HG02610 (cell line): ENCODE results near the gene CPSF7.
"Not testable (repeated sequence)": the region's sequence is repeated elsewhere in the genome, so short reads cannot be mapped to it uniquely, and the experiment has no call there.

ENCODE experiments used
- ATAC-seq: cut with Tn5 transposase; IDR thresholded peaks from one replicate; pipeline ENCODE4 v1.9.1; 2021; ENCODE audit warnings: mild to moderate bottlenecking, moderate library complexity; ENCODE audit not compliant: unreplicated experiment

Gene CPSF7, protein sequence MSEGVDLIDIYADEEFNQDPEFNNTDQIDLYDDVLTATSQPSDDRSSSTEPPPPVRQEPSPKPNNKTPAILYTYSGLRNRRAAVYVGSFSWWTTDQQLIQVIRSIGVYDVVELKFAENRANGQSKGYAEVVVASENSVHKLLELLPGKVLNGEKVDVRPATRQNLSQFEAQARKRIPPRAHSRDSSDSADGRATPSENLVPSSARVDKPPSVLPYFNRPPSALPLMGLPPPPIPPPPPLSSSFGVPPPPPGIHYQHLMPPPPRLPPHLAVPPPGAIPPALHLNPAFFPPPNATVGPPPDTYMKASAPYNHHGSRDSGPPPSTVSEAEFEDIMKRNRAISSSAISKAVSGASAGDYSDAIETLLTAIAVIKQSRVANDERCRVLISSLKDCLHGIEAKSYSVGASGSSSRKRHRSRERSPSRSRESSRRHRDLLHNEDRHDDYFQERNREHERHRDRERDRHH

DNA sequence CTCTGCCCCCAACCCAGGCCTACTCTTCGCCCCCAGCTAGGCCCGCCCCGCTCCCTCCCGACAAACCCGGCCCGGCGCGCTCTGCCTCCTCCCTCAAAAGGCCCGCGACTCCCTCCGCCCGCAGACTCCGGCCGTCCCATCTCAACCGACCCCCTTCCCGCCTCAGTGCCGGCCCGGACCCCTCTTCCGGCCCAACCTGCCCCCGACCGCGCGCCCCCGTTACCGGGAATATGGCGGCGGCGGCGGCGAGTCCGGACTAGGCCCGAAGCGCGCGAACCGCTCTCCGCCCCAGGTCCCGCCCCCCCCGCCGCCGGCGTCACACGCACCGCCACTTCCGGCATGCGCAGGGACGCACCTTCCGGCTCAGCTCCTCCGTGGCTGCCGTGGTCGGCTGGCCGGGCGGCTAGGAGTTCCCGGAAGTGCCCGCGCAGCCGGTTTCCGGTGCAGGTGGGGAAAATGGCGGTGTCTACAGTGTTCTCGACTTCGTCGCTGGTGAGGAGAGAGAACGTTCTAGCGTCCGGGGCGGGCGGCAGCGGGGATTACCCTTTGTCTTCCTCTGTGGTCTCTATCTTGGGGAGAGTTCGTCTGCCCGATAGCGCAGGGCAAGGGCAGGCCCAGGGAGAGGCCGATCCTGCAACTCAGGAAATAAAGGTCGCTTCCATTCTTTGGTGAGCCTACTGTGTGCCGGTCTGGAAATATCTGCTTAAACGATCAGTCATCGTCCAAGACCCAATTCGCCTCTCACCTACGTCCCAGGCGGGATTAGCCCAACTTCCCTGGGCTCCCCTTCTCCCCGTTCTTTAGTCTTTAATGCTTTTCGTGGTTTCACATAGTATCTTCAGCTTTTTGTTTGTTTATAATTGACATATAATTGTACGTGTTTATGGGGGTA, at the start of gene CPSF7, which contains the start of gene SDHAF2:
Gene CPSF7 (minus strand): TSS at position 285 of the 892 bp plus-strand sequence. CDS start 740 bp downstream, outside the sequence.
Gene SDHAF2 (plus strand): TSS at position 434 of the 892 bp plus-strand sequence. CDS start 23 bp downstream, at position 457.
- peak; percentile 89 for ATAC-seq

DNA sequence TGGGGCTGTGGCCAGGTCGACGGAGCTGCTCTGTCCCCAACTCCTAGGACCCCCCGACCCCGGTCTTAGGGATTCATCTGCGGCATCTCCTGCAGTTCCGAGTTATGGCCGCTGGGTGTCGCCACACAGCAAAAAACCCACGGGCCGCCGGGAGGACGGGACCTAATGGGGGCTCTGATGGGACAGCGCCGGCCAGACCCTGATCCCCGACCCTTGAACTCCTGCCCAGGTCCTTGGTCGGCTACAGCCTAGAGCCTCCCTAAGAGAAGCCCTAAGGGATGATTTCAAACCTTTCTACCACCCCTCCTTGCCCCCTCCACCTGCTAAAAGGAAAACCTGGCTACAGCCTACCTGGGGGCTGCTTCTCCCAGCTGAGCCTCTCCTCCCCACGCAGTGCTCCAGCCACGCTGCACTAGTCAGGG, 48.0 kb upstream of the CPSF7 start:
- ATAC-seq = no peak

DNA sequence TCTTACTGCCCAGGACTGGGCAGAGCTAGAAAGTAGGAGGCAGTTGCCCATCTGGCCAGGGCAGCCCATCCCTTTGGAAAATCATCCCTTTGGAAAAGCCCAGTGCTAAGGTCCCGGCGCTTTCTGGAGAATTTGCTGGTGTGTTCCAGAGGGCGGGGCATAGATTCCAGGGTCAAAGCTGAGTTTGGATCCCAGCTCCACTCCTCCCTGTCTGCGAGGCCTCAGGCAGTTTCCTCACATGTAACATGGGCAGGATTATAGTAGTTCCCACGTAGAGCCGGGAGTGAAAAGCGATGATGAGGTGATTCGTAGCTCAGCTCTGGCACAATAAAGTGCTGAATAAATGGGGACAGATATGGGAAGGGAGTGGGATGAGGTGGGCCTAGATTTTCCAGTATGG, 47.4 kb upstream of the CPSF7 start:
- no peak for ATAC-seq

DNA sequence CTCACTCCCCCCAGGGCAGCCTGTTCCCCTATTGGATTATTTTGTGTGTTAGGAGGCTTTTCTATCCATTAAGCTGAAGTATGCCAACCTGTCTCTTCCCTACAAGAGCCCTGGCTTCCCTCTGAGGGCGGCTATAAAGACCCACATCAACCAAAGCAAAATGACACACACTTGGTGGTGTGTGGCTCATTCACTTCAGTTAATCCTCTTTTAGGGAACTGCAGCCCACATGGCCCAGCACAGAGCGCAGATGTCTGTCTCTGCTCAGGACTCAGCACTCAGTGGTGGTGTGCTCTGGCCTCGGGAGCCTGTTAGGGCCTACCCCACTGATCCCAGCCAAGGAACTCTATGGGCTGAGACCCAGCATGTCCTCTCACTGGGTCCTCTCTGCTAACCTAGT, 46.6 kb upstream of the CPSF7 start:
- no peak for ATAC-seq

DNA sequence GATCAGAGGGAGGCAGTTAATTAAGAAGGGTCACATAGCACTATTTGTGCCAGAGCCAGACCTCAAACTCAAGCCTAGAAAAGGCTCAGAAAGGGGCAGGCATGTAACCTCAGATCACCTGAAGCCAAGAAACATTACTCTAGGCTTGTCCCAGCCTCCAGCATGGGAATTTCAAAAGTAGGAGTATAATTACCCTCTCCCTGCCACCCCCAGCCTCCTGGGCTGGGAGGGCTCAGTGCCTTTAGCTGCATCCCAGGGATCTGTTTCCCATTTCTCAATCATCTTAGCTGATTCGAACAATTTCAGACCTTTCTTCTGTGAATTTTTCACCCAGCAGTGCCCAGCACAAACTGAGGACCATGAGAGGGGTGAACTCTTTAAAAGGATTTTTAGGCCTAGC, 45.7 kb upstream of the CPSF7 start:
- ATAC-seq = no peak

DNA sequence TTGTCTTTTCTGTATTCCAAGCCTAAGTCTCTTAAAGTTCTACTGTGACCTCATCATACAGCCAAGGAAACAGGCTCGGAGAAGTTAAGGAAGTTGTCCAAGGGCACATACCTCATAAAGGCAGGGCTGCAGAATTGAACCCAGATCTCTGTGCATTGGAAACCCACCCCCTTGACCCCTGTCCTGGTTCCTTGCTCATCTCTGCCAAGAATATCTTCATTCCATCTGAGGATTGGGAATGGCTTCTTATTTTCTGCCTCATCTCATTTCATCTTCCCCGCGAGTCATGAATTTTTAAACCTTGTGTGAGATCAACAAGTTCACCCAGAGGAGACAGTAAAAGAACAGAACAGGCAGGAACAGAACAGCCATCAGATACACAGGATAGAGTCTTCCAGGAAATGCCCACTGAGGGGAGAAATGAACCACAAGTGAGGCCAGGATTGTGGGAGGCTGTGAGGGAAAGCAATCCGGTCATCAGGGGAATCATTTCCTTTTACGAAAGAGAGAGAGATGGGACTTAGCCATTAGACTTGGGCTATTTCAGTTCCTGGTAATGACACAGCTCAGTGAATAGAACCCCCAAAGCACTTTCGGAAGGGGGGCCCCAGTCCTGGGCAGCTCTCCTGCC, 44.4 kb upstream of the CPSF7 start:
- ATAC-seq = no peak

DNA sequence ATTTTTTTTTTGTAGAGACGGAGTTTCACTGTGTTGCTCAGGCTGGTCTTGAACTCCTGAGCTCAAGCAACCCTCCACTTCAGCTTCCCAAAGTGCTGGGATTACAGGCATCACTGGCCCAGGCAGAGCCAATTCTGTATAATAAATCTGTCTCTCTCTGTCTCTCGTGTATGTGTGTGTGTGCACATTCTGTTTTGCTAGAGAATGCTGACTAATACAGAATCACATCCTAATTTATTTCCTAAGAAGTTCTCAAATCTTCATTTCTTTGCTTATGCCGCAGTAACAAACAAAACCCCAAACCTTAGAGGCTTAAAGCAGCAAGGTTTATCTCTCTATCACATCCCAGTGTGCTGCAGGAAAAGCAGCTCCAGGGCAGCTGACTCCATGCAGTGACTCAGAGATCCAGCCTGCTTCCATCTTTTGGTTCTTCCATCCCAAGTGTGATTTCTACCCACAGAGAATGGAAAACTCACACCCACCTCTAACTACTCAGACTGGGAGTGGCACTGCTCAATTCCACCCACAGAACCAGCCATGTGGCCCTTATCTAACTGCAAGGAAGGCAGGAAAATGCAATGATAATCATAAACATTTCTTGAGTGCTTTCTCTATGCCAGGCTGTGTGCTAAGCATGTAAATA, 43.7 kb upstream of the CPSF7 start:
- ATAC-seq = no peak

DNA sequence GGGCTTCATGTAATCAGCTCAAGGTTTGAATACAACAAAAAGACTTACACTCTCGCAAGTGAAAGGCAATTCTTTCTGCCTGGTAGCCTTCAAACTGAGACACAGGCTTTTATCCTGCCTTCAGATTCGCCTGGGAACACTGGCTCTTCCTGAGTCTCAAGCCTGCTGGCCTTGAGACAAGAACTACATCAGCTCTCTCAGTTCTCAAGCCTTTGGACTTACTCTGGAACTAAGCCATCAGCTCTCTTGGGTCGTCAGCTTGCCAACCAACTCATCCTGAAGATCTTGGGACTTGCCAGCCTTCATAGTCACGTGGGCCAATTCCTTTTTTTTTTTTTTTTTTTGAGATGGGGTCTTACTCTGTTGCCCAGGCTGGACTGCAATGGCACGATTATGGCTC, 43.1 kb upstream of the CPSF7 start:
- ATAC-seq = no peak

DNA sequence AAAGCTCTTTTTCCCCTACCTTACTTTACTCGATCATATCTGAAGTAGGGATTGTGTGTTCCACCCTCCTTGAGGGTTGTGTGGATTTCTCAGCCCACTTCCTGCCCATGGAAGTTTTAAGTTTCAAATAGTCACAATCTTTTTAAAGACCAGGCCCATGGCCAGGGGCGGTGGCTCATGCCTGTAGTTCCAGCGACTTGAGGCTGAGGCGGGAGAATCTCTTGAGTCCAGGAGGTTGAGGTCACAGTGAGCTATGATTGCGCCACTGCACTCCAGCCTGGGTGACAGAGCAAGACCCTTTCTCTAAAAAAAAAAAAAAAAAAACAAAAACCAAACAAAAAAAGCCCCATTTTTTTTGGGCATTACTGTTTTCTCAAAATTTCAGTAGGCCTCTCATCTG, 42.5 kb upstream of the CPSF7 start:
- no peak for ATAC-seq

DNA sequence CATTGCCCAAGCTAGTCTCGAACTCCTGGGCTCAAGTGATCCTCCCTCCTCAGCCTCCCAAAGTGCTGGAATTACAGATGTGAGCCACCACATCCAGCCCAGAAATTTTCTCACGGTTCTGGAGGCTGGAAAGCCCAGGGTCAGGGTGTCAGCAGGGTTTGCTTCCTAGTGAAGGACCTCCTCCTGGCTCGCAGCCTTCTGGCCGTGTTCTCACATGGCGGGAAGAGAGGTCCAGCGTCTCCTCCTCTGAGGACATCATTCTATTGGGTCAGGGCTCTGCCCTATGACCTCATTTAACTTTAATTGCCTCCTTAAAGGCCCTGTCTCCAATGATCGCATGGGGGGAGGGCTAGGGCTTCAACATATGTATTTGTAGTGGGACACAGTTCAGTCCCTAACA, 38.2 kb upstream of the CPSF7 start:
- no peak for ATAC-seq

DNA sequence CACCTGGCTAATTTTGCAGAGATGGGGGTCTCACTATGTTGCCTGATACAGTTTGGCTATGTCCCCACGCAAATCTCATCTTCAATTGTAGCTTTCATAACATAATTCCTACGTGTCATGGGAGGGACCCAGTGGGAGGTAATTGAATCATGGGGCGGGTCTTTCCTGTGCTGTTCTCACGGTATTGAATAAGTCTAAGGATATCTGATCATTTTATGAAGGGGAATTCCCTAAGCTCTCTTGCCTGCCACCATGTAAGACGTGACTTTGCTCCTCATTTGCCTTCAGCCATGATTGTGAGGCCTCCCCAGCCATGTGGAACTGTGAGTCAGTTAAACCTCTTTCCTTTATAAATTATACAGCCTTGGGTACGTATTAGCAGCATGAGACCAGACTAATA, 37.8 kb upstream of the CPSF7 start:
- ATAC-seq = not testable (repeated sequence)

DNA sequence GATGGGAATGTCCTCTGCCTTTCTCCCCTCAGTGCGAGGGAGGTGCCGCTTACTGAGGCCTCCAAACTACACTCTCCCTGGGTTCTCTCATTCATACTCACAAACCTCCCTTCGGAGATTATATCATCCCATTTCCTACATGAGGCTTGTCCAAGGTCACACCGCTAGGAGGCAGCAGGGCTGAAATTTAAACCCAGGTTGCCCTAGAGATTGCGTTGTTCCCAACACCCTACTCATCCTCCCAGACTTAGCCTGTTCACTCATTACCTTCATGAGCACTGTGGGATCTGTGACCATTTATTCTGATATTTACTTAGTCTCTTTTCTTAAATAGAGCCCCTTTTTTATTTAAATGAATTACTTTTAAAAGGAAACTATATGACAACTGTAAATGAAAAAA, 31.2 kb upstream of the CPSF7 start:
- no peak for ATAC-seq

DNA sequence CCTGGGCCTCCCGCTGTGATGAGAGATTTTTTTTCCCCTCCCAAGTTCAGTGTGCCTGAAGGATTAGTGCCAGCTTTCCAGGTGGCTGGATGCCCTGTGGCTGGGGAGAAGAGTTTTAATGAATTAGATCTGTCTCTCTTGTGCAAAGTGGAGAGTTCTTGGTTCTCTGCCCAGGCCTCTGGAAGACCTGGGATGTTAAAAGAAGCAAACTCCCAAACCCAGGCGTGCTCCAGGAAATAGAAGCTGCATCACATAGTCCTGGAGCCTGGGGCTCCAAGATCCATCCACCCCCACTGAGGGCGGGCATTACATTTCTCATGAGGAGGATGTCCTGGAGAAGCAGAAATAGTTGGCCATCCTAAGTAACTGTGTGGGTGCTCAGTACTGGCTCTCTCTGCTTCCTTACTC, 30.7 kb upstream of the CPSF7 start:
- ATAC-seq = no peak

DNA sequence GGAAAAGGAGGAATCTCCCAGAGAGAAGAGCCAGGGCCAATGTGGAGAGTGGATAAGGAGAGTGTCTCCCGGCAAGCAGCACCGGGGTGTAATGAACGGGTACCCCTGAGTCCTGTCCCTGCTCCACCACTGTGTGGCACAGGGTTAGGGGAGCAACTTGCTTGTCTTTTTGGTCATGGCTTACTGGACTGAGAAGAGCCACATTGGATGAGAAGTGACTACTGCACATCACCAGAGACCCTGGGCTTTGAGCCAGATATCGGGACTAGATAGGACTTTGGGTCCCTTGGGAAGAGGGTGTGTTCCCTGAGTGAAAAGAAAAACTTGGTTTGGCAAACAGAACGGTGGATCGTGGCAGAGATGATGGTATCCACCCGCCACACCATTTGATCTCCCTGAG, 24.7 kb upstream of the CPSF7 start:
- no peak for ATAC-seq

DNA sequence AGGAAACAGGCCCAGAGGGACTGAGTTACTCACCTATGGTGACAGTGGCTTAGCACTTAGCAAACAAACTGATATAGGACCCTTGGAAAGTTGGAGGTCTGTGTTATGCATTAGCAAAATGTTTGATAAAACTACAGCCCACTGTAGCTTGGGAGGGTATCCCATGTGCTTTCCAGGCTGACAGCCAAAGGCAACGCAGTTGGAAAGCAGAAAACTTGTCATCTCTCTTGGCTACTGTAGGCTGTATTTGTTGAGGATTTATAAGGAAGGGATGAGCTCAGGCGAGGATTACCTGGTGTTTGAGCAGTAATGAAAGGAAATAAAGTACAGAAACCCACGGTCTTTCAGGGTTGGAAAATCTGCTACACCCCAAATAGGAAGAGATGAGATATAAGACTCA, 23.9 kb upstream of the CPSF7 start:
- ATAC-seq = no peak

DNA sequence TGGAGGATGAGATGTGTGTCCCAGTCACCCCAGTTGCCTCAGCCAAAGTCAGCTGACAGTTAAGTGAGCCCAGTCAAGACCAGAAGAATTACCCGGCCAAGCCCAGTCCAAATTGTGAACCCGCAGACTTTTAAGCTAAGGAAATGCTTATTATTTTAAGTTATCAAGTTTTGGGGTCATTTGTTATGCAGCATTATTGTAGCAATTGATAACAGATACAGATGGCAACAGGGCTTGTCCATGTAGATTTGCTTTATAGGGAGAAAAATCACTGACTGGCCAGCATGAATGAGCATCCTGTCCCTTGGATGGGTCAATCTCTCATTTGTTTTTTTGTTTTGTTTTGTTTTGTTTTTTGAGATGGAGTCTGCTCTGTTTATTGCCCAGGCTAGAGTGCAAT, 23.1 kb upstream of the CPSF7 start:
- ATAC-seq = no peak

DNA sequence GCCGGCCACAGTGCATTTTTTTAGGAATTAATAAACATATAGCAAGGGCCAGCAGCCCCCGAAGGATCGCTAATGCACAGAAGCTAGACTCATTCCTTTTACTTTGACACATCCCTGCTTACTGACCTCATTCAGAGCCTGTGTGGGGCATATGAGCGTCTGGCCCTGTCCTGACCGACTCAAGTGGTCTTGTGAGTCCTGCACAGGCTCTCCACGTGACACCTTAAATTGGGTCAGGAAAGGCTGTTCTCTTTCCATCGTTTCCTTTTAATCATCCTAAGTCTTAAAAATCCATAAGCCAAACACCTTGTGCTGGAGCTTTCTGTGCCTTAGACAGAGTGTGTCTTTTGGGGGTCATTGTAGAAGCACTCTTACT, 18.8 kb upstream of the CPSF7 start:
- no peak for ATAC-seq

DNA sequence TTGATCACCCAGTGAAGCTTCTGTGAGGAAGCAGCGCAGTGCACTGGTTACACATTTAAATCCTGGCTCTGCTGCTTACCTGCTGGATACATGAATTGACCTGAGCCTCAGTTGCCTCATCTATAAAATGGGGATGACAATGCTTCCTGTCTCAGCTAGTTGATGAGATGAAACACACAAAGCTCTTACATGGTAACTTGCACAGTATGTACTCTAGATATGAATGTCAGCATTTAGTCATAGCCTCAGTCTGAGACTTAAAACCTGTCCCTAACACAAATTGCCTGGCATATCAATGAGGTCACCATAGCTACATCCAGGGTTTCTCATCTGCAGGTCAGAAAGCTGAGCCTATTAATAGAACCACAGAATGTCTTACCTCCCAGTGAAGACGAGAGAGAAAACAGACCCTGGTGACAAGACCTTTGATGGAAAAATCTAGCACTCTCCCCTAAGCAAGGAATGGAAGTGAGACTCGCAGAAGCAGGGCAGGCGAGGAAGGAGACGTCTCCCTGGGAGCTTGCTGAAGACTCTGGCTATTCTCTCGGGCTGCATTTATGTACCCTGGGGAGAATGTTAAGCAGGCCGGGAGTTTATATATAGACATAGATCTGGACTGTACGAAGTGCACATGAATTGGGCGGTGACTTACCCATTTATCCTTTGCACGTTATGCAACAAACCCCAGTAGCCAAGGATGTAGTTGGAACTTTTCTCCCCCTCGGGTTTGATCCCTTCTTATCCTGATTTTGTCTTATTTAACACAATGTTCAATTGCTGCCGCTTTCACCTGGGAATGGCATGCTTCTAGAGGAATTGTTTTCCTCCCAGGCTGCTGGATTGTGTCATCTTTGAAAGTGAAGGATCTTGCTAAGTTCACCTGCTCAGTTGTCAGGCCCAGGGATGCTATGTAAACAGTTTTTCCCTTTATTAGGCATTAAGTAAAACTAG, 18.1 kb upstream of the CPSF7 start:
- no peak for ATAC-seq

DNA sequence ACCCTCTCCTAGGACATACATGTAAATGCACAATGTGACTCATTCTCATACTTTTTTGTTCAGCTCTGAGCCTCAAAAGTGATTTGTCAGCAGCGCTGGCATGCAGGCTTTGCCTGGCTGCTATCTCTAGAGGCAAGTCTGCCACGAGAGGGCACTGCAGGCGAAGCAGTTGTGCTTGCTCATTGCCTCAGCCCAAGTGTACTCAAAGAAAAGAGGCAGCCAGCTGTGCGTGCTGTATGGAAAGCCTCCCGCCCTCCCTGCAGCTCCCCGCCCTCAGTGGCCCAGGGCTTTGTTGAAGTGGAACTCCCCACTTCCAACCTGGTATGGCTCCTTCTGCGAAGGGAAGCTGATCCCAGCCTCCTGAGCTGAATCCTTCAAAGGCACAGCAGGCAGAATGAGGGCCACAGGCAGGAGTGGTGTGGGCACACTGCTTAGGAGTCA, 16.5 kb upstream of the CPSF7 start:
- no peak for ATAC-seq

DNA sequence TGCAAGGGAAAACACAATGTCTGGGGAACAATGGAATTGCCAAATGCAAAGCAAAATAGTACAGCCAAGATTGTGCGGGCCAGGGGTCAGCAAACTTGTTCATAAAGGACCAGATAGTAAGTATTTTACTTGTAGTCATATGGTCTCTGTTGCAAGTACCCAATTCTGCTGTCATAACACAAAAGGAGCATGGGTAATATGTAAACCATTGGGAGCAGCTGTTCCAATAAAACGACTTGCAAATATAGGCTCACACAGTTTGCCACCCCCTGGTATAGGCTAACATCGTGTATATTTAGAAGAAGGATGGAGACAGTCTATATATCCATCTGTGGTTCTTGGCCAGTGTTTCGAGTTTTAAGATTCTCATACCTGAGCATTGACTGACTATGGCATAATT, 15.7 kb upstream of the CPSF7 start:
- ATAC-seq = no peak
